ENCODE data around the gene SLC5A5. TPM values are rescaled to one million over a fixed set of nuclear protein-coding genes. Genes with fewer than 3 reads are reported as not detected.

SLC5A5 gene
- total RNA-seq, 1 experiment from 2014 or later, result not detected

DNA sequence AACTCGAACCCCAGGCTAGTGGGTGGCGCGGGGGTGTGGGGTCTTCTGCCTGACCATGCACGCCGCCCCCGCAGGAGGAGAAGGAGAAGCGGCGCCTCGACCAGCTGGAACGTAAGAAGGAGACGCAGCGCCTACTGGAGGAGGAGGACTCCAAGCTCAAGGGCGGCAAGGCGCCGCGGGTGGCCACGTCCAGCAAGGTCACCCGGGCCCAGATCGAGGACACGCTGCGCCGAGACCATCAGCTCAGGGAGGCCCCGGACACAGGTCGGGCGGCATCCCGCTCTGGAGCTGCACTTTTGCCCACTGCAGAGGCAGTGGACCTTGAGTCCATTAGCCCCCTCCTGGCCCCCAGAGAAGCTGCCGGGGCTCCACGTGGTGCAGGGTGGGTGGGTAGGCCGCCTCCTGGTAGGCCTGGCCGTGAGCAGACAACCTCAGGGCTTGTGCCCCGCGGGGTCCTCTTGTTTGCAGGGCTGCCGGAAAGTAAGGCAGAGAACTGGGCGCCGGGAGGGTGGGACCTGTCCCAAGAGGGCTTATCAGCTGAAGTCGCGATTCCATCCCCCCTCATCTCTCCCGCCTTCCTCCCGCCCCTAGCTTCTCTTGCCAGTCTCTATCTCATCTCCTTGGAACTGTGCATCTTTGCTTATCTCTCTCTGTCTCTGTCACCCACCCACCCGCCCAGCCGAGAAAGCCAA is 71.0 kb downstream of the SLC5A5 start:
- no peak overlapping the region for H3K4me3 Mint-ChIP-seq (ENCODE audit: unreplicated experiment)
- H3K4me1 Mint-ChIP-seq (ENCODE audit: insufficient read depth, unreplicated experiment), result peaks cover 14% of the 10 kb centered on the region
- no peak for DNase-seq (ENCODE audit: unreplicated experiment)
- TF ChIP-seq, protein P1, sequence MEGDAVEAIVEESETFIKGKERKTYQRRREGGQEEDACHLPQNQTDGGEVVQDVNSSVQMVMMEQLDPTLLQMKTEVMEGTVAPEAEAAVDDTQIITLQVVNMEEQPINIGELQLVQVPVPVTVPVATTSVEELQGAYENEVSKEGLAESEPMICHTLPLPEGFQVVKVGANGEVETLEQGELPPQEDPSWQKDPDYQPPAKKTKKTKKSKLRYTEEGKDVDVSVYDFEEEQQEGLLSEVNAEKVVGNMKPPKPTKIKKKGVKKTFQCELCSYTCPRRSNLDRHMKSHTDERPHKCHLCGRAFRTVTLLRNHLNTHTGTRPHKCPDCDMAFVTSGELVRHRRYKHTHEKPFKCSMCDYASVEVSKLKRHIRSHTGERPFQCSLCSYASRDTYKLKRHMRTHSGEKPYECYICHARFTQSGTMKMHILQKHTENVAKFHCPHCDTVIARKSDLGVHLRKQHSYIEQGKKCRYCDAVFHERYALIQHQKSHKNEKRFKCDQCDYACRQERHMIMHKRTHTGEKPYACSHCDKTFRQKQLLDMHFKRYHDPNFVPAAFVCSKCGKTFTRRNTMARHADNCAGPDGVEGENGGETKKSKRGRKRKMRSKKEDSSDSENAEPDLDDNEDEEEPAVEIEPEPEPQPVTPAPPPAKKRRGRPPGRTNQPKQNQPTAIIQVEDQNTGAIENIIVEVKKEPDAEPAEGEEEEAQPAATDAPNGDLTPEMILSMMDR (IDR thresholded peaks at IDR 0.05; ENCODE audit: unreplicated experiment), result no peak
- H3K27me3 Mint-ChIP-seq (ENCODE audit: insufficient read depth, unreplicated experiment), result no peaks in the 10 kb centered on the region
- no peak overlapping the region for H3K27ac Mint-ChIP-seq (ENCODE audit: low read depth, unreplicated experiment)
- BruUV-seq (replicated peaks), result no TSS peak
- ChIA-PET CTCF (interaction anchor here (0.6 to 8.4 kb wide), 6 partner anchors 9 to 224 kb away, joined by 3 to 224 read pairs (median 4); partner anchors contain the start of gene MAP1S), POLR2A (interaction anchor here (1.3 to 2.9 kb wide), 2 partner anchors 10 to 82 kb away, joined by 3 to 15 read pairs; partner anchors contain the start of gene CCDC124)
- peaks cover 33% of the 10 kb centered on the region for H3K36me3 Mint-ChIP-seq (ENCODE audit: insufficient read depth, unreplicated experiment)
- intact Hi-C loops (cut with micrococcal nuclease), result no loop called here
- no peaks in the 10 kb centered on the region for H3K9me3 Mint-ChIP-seq (ENCODE audit: unreplicated experiment)

DNA sequence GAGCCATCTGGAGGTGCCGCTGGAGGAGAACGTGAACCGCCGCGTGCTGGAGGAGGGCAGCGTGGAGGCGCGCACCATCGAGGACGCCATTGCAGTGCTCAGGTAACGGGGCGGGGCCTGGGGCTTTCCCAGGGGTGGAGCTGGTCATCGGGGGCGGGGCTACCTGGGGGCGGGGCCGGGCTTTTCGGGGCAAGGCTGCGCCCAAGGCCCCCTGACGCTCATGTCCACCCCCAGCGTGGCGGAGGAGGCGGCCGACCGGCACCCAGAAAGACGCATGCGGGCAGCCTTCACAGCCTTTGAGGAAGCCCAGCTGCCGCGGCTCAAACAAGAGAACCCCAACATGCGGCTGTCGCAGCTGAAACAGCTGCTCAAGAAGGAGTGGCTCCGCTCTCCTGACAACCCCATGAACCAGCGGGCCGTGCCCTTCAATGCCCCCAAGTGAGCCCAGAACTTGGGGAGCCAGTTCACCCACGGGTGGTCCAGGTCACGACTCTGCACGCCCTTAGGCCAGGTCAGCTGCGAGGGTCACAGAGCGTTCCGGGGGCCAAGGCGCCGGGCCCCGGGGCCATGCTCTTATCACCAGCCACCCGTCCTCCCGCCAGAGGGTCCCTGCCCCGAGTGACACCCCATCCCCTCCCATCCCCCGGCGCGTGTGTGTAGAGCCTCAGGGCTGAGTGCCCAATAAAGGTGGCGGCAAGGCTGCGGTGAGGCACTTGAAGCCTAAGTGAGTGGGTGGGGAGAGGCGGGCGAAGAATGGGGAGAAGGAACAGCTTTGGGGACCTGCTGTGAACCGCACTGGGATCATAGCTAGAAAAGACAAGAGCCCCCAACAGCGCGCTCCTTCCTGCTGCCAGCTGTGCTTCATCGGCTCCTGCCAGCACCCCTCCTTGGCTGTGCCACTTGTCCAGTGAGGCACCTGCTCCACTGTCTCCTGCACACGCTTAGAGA is 71.8 kb downstream of the SLC5A5 start:
- Mint-ChIP-seq H3K27ac (ENCODE audit: low read depth, unreplicated experiment) (no peak overlapping the region), H3K9me3 (ENCODE audit: unreplicated experiment) (no peaks in the 10 kb centered on the region), H3K4me1 (ENCODE audit: insufficient read depth, unreplicated experiment) (peaks cover 14% of the 10 kb centered on the region), H3K36me3 (ENCODE audit: insufficient read depth, unreplicated experiment) (peaks cover 28% of the 10 kb centered on the region), H3K27me3 (ENCODE audit: insufficient read depth, unreplicated experiment) (no peaks in the 10 kb centered on the region), H3K4me3 (ENCODE audit: unreplicated experiment) (no peak overlapping the region)
- intact Hi-C loops (cut with micrococcal nuclease), result no loop called here
- TF ChIP-seq, protein P1 (IDR thresholded peaks at IDR 0.05; ENCODE audit: unreplicated experiment), result no peak
- TSS peak; percentile 95 for BruUV-seq (replicated peaks)
- POLR2A ChIA-PET, result interaction anchor here (0.5 to 2.9 kb wide), 7 partner anchors 11 to 634 kb away, joined by 3 to 15 read pairs (median 4); partner anchors contain the start of genes ARRDC2, CCDC124, DDA1 and RPL18A
- DNase-seq (ENCODE audit: unreplicated experiment), result no peak
- CTCF ChIA-PET, result interaction anchor here (0.6 to 8.4 kb wide), 5 partner anchors 14 to 224 kb away, joined by 3 to 224 read pairs (median 4); partner anchors contain the start of gene MAP1S

DNA sequence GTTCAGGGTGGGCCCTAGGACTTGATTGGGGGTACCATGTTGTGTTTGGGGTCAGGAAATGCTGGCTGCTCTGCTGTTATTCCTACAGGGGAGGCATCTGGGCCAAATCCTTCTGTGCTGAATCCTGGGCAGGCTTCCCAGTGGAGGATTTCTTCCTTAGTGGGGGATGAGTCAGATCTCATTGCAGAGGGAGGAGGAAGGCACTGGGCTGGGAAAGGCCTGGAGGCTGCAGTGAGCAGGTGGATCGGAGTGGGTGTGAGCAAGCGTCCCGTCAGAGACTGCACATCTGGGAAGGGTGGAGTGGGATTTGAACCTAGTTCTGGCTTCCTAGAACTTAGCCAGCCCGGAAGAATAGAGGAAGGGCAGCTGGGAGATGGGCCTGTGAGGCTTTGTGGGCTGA is 72.6 kb downstream of the SLC5A5 start:
- Mint-ChIP-seq H3K4me1 (ENCODE audit: insufficient read depth, unreplicated experiment) (peaks cover 18% of the 10 kb centered on the region), H3K27ac (ENCODE audit: low read depth, unreplicated experiment) (no peak overlapping the region), H3K36me3 (ENCODE audit: insufficient read depth, unreplicated experiment) (peaks cover 20% of the 10 kb centered on the region), H3K4me3 (ENCODE audit: unreplicated experiment) (no peak overlapping the region), H3K27me3 (ENCODE audit: insufficient read depth, unreplicated experiment) (peaks cover 7% of the 10 kb centered on the region), H3K9me3 (ENCODE audit: unreplicated experiment) (no peaks in the 10 kb centered on the region)
- DNase-seq (ENCODE audit: unreplicated experiment), result peak; percentile 87
- POLR2A ChIA-PET, result interaction anchor here (0.7 to 2.9 kb wide), 5 partner anchors 11 to 85 kb away, joined by 3 to 15 read pairs (median 5); partner anchors contain the start of genes ARRDC2, CCDC124 and RPL18A
- CTCF ChIA-PET, result interaction anchor here (0.6 to 4.6 kb wide), 5 partner anchors 53 to 444 kb away, joined by 3 to 67 read pairs (median 3); no protein-coding TSS in a partner anchor
- intact Hi-C loops (cut with micrococcal nuclease), result no loop called here
- no TSS peak for BruUV-seq (replicated peaks)
- TF ChIP-seq, protein P1 (IDR thresholded peaks at IDR 0.05; ENCODE audit: unreplicated experiment), result no peak

Other genes starting within 250 kb of the SLC5A5 start
- 0.15 and 0.21 TPM in 2 replicates for gene UNC13A, start 183.6 kb upstream of the SLC5A5 start, total RNA-seq (2022)
- 47.1 and 58.3 TPM in 2 replicates for gene MAP1S, start 152.5 kb upstream of the SLC5A5 start, total RNA-seq (2022)
- gene FCHO1, start 120.5 kb upstream of the SLC5A5 start, total RNA-seq (2022), result 0.10 and 0.23 TPM in 2 replicates
- 0.40 and 0.49 TPM in 2 replicates for gene B3GNT3, start 76.8 kb upstream of the SLC5A5 start, total RNA-seq (2022)
- gene INSL3, start 50.4 kb upstream of the SLC5A5 start, total RNA-seq (2022), result not detected in 2 replicates
- gene JAK3, start 24.0 kb upstream of the SLC5A5 start, total RNA-seq (2022), result not detected in 2 replicates
- gene RPL18A, start 12.0 kb upstream of the SLC5A5 start, total RNA-seq (2022), result 3,250 and 3,372 TPM in 2 replicates
- 122 and 131 TPM in 2 replicates for gene CCDC124, start 61.1 kb downstream of the SLC5A5 start, total RNA-seq (2022)
- not detected in 2 replicates for gene KCNN1, start 95.2 kb downstream of the SLC5A5 start, total RNA-seq (2022)
- 14.1 and 18.8 TPM in 2 replicates for gene ARRDC2, start 136.2 kb downstream of the SLC5A5 start, total RNA-seq (2022)
- gene IL12RB1, start 215.0 kb downstream of the SLC5A5 start, total RNA-seq (2022), result not detected in 2 replicates
- 4.1 and 5.9 TPM in 2 replicates for gene MAST3, start 225.8 kb downstream of the SLC5A5 start, total RNA-seq (2022)

Measured in MCF 10A (cell line).